ENCODE data around the gene TANGO2. TPM values are rescaled to one million over a fixed set of nuclear protein-coding genes. Genes with fewer than 3 reads are reported as not detected.

TANGO2 gene
- total and polyA plus RNA-seq, 2 of the 8 experiments (the other 6 are each of a cell fraction or from before 2014, with no cell fraction given), result 10.1 to 18.4 TPM

GRCh38 chr22:19972652-19973550 lies 48.0 kb upstream of the TANGO2 start:
- no peaks in the 10 kb centered on the region for H3K79me1 ChIP-seq (ENCODE audit: low read depth, low read length)
- H4K5ac ChIP-seq (ENCODE audit: insufficient read length, low read depth, low read length), result no peak overlapping the region
- H2BK12ac ChIP-seq (ENCODE audit: low read depth, low read length), result no peak overlapping the region
- H2AK5ac ChIP-seq (ENCODE audit: low read depth, low read length), result no peak overlapping the region
- H3K9me3 ChIP-seq (ENCODE audit: insufficient read depth in 2 of 2, low read depth in 1 of 2, low read length in 1 of 2), result no peaks in the 10 kb centered on the region
- H3K27me3 ChIP-seq (replicated peaks in 1 of 4; ENCODE audit: control insufficient read depth in 3 of 4, extremely low read depth in 1 of 4, insufficient read depth in 3 of 4, low read length in 3 of 4), result no peaks in the 10 kb centered on the region
- H2BK15ac ChIP-seq (ENCODE audit: low read length), result no peak overlapping the region
- no peak overlapping the region for H3K4me2 ChIP-seq (ENCODE audit: insufficient read depth in 1 of 2, low read depth in 2 of 2, low read length in 2 of 2)
- no peak overlapping the region for H2BK120ac ChIP-seq (replicated peaks; ENCODE audit: low read depth, low read length)
- H3K36me3 ChIP-seq (ENCODE audit: control insufficient read depth in 2 of 4, insufficient read depth in 4 of 4, low read length in 3 of 4), result peaks cover 8 to 28% (median 12%) of the 10 kb centered on the region in 4 experiments; a peak in 6 of 8 replicates
- WGBS, 2 experiments (ENCODE audit: extremely low coverage in 1 of 2, insufficient coverage in 1 of 2, insufficient read length in 1 of 2, insufficient replicate concordance in 2 of 2, low coverage in 1 of 2, low lambda C conversion rate in 2 of 2, missing lambda C conversion rate in 1 of 2), result 96% methylated on average over 31 of the region's 50 CpGs; no CpG with 5 or more reads in 1 of the 2 experiments
- H3K9ac ChIP-seq (replicated peaks in 1 of 4; ENCODE audit: extremely low read depth in 1 of 4, low read depth in 3 of 4, low read length in 3 of 4), result no peak overlapping the region
- no peaks in the 10 kb centered on the region; the same call in 1 of the 2 replicates for H3K23me2 ChIP-seq (ENCODE audit: low read depth, low read length)
- H3K4me1 ChIP-seq (replicated peaks in 1 of 4; ENCODE audit: control insufficient read depth in 3 of 4, insufficient read depth in 4 of 4, low read length in 3 of 4), result peaks cover 3 to 15% (median 13%) of the 10 kb centered on the region in 4 experiments; a peak in 6 of 7 replicates
- CTCF ChIA-PET (ENCODE audit: partially characterized antibody), result interaction anchor here (0.6 to 16.2 kb wide), 18 partner anchors 7 to 818 kb away, joined by 3 to 369 read pairs (median 4); partner anchors contain the start of gene TRMT2A
- no peak overlapping the region for H2BK5ac ChIP-seq (ENCODE audit: low read depth, low read length)
- H3K14ac ChIP-seq (ENCODE audit: insufficient read length), result no peak overlapping the region
- POLR2A ChIA-PET (ENCODE audit: partially characterized antibody), result interaction anchor here (0.9 to 4.2 kb wide), 15 partner anchors 8 to 156 kb away, joined by 3 to 17 read pairs (median 4); partner anchors contain the start of genes RANBP1 and TANGO2
- H3K23ac ChIP-seq (ENCODE audit: insufficient read length), result no peak overlapping the region
- no peak overlapping the region for H2BK20ac ChIP-seq (ENCODE audit: low read length)
- no peak overlapping the region for H3K27ac ChIP-seq (ENCODE audit: low read depth, low read length)
- no peak overlapping the region for H4K8ac ChIP-seq (ENCODE audit: extremely low read depth, insufficient read depth, low read length)
- no peak overlapping the region for H3K4me3 ChIP-seq (ENCODE audit: extremely low read depth in 1 of 4, insufficient read depth in 2 of 4, low read depth in 3 of 4, low read length in 4 of 4)
- no peak overlapping the region; the same call in 1 of the 2 replicates for H3K18ac ChIP-seq (ENCODE audit: extremely low read depth, low read length)
- H3K79me2 ChIP-seq (ENCODE audit: control insufficient read depth in 1 of 2, insufficient read depth in 2 of 2, low read length in 2 of 2), result no peaks in the 10 kb centered on the region
- no peak overlapping the region for H3K56ac ChIP-seq (replicated peaks; ENCODE audit: insufficient read length, low read depth, low read length)
- no peak overlapping the region for H3K4ac ChIP-seq (replicated peaks; ENCODE audit: insufficient read length, low read depth, low read length)
- H2AFZ ChIP-seq (ENCODE audit: low read length), result no peak overlapping the region
- no peak for FAIRE-seq
- no peak overlapping the region for H4K91ac ChIP-seq (replicated peaks; ENCODE audit: insufficient read length, low read length)
- DNase-seq (ENCODE audit: low read depth in 1 of 2, low spot score in 2 of 2), result no peak
- H4K20me1 ChIP-seq (replicated peaks in 1 of 2; ENCODE audit: control insufficient read depth in 1 of 2, insufficient read depth in 2 of 2, low read length in 2 of 2), result peaks cover 11 to 17% of the 10 kb centered on the region in 2 experiments
- TF ChIP-seq RAD21 (IDR thresholded peaks at IDR 0.05 in 1 of 2, conservative IDR thresholded peaks at IDR 0.05 in 1 of 2; ENCODE audit: low read depth in 2 of 2, low read length in 2 of 2) (no peak), HDAC6 (IDR thresholded peaks at IDR 0.05; ENCODE audit: low read depth, low read length) (no peak), CHD1 (IDR thresholded peaks at IDR 0.05; ENCODE audit: low read depth, low read length) (no peak), RNF2 (IDR thresholded peaks at IDR 0.05; ENCODE audit: borderline replicate concordance, low read depth, low read length, missing control alignments, poor library complexity, severe bottlenecking) (no peak), PHF8 (conservative IDR thresholded peaks at IDR 0.05; ENCODE audit: low read depth, low read length) (no peak), JUN (IDR thresholded peaks at IDR 0.05; ENCODE audit: low read depth, low read length) (no peak), CEBPB (IDR thresholded peaks at IDR 0.05; ENCODE audit: low read depth, low read length) (no peak), SIN3A (conservative IDR thresholded peaks at IDR 0.05 in 1 of 2, IDR thresholded peaks at IDR 0.05 in 1 of 2; ENCODE audit: low read depth in 1 of 2, low read length in 2 of 2) (no peak), CBX8 (IDR thresholded peaks at IDR 0.05; ENCODE audit: borderline replicate concordance, low read depth, low read length) (no peak), EZH2 (IDR thresholded peaks at IDR 0.05; ENCODE audit: low read depth, low read length, severe bottlenecking) (no peak)

Data from H1 (cell line).